NB4 (cell line): Measurements from ENCODE around the gene FHIT.

ENCODE experiments used
- MAX ChIP-seq: IDR thresholded peaks from 2 replicates; pipeline ENCODE4 v1.6.1; 2011; ENCODE audit warnings: low read depth, low read length
- MYC ChIP-seq: IDR thresholded peaks from 2 replicates; pipeline ENCODE4 v1.6.1; 2011; ENCODE audit warnings: low read depth, low read length
- POLR2A ChIP-seq: IDR thresholded peaks from 2 replicates; pipeline ENCODE4 v1.6.1; 2011; ENCODE audit warnings: mild to moderate bottlenecking; ENCODE audit not compliant: insufficient read length; ENCODE audit errors: extremely low read depth
- TF ChIP-seq, protein P1 (sequence below): IDR thresholded peaks from one replicate; pipeline ENCODE4 v1.5.1; 2012; ENCODE audit warnings: low read depth, low read length

GRCh38 chr3:60215946-60216345 lies 1035.3 kb downstream of the FHIT start:
- TF ChIP-seq MAX (no peak), POLR2A (no peak), MYC (no peak)
- TF ChIP-seq, protein P1, sequence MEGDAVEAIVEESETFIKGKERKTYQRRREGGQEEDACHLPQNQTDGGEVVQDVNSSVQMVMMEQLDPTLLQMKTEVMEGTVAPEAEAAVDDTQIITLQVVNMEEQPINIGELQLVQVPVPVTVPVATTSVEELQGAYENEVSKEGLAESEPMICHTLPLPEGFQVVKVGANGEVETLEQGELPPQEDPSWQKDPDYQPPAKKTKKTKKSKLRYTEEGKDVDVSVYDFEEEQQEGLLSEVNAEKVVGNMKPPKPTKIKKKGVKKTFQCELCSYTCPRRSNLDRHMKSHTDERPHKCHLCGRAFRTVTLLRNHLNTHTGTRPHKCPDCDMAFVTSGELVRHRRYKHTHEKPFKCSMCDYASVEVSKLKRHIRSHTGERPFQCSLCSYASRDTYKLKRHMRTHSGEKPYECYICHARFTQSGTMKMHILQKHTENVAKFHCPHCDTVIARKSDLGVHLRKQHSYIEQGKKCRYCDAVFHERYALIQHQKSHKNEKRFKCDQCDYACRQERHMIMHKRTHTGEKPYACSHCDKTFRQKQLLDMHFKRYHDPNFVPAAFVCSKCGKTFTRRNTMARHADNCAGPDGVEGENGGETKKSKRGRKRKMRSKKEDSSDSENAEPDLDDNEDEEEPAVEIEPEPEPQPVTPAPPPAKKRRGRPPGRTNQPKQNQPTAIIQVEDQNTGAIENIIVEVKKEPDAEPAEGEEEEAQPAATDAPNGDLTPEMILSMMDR = no peak
